ENCODE measurements around the gene SMYD3.

The SMYD3 gene

DNA sequence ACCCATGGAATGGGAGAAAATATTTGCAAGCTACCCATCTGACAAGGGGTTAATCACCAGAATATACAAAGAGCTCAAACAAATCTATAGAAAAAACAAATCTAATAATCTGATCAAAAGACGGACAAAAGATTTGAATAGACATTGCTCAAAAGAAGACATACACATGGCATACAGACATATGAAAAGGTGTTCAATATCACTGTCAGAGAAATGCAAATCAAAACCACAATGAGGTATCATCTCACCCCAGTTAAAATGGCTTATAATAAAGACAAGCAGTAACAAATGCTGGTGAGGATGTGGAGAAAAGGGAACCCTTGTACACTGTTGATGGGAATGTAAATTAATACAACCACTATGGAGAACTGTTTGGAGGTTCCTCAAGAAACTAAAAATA is 600.9 kb downstream of the SMYD3 start:
- DNase-seq (ENCODE audit: low spot score), result no peak

- no peak for DNase-seq (ENCODE audit: low spot score)
These were observed 603.2 kb downstream of the SMYD3 start for GRCh38 chr1:245903851-245904250.

- no peak for DNase-seq (ENCODE audit: low spot score)
These were observed 605.5 kb downstream of the SMYD3 start for GRCh38 chr1:245901565-245901964.

DNA sequence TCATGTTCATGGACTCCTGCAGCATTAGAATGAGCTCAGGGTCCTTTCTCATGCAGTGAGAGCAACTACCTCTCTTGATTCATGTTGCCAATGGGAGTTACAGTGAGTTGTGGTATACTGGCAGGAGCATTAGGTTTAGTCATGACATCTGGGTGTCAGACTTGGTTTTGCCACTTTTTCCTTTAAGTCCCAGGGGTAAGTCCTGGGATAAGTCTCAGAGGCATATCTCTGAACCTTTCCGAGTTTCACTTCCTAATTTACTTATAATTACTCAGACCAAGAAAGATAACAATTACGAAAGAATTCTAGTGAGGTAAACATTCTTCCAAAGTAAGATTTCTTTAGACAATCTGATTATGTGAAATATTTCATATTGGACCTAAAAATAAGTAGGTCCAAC is 606.0 kb downstream of the SMYD3 start:
- no peak for DNase-seq (ENCODE audit: low spot score)

DNA sequence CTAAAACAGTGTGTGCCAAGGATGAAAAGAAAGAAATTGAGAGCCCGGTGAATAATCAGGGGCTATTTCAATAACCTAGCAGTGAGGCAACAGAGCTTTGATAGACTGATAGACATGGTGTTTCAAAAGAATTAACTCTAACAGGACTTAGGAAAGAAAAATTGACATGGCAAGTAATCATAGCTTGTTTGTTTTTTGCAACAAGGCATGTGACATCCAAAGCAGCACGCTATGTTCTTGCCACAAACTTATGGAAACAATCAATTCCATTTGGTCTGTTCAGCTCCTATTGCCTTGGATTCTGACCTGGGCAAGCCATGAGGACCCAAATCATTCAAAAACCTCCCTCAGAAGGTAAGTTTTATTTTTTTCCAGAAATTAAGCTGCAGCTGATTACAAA is 608.5 kb downstream of the SMYD3 start:
- DNase-seq (ENCODE audit: low spot score), result no peak

DNA sequence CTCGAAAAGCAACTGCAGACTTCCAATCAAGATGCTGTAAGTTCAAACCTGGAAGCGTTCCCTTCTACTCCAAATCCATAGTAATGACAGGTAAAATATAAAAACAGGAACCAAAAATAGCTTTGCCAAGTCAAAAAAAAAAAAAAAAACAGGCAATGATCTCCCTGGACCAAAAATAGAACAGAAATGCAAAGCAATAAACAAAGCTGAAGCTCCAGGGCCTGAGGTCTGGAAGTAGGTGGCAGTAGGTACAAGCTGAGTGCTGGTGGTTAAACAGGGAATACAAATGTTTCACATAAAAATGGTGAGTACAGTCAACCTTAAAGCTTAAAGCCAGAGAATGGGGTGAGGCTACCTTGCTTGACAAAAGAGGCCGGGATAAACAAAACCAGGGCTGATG is 610.8 kb downstream of the SMYD3 start:
- DNase-seq (ENCODE audit: low spot score), result no peak

- no peak for DNase-seq (ENCODE audit: low spot score)
These were observed 611.6 kb downstream of the SMYD3 start for GRCh38 chr1:245895455-245895959.

- DNase-seq (ENCODE audit: low spot score), result no peak
These were observed 612.2 kb downstream of the SMYD3 start for GRCh38 chr1:245894843-245895242.

- DNase-seq (ENCODE audit: low spot score), result no peak
These were observed 614.1 kb downstream of the SMYD3 start for GRCh38 chr1:245893025-245893424.

GRCh38 chr1:245888809-245889208 is 618.3 kb downstream of the SMYD3 start:
- DNase-seq (ENCODE audit: low spot score), result no peak

- no peak for DNase-seq (ENCODE audit: low spot score)
These were observed 619.2 kb downstream of the SMYD3 start for GRCh38 chr1:245887829-245888228.

DNA sequence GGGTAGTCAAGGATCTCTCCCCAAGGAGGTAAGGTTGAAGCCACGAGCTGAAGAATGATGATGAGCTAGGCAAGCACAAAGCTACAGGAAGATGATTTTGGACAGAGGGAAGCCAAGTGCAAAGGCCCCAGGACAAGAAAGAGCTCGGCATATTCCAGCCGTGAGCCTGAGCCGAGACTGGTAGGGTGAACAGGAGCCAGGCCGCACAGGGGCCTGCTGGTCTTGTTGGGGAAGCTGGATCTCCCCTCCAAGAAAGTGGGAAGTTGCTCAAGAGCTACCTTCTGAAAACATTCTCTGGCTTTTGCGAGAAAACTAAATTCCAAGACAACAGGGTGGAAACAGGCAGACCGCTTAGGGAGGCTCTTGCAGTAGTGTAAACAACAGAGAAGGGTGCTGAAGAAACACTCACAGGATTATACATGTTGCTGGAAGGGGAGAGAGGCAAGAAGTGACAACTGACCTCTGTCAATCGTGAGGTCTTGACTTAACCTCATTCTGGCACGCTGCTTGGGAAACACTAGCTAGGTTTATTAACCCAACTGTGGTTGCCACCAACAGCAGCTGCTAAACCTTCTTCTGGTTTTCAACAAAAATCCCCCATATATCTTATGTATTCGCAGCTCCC is 625.2 kb downstream of the SMYD3 start:
- DNase-seq (ENCODE audit: low spot score), result no peak

DNA sequence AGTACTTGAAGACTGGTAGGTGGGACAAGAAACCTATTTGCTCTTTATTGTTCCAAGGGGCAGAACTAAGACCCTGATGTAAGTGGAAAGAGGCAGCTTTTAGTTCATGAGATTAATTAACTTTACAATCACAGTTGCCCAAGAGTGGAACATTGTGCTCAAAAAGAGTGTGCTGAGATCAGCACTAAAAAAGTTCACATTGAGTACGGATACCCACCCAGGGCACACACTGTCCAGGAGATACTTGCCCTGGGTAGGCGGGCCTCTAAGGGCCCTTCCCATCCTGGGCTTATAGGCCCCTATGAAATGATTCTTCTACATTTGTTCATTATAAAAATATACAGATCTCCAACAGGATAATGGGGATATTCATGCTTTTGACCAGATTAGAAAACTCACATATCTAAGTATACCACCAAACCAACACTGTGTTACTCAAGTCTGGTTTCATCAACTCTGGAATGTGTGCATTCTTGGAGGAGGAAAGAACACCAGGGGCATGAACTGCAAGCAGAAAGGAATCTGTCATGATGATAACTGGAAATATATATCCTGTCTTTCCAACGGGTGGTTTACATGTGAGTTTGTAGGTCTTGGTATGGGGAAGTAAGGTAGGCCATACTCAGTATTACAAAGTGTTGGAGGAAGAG is 626.2 kb downstream of the SMYD3 start:
- DNase-seq (ENCODE audit: low spot score), result peak; percentile 71

DNA sequence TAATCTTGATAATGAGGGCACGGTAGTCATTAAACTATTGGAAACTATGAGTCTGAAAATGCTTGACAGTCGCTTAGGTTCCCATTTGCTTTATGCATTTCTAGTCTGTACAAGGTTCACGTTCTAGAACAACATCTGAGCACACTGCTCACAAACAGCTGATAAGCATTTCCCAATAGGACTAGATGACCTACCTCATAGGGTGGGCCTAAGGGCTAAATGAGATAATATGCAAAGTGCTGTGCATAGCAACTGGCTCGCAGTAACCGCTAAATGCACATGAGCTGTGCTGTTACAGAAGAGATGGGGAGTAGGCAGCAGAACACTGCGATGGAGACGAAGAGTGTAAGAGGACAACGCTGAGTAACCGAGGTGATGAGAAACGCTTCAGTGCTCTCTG is 628.0 kb downstream of the SMYD3 start:
- no peak for DNase-seq (ENCODE audit: low spot score)

DNA sequence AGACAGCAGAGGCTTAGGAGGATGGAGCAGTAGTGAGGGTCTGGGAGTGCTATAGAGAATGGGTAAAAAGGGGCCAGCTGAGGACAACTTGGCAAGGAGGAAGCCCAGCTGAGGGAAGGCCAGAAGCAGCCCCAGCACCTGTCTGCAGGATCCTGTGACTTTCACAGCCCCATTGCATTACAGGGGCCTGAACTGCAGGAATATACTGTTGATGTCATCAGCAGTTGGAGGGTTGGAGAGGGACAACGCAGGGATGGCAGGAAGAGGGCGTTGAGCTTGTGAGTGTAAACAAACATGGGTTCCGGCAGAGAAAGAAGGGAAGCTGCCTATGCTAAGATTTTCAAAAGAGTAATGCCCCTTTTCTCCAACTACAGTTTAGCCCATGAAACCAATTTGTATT is 628.5 kb downstream of the SMYD3 start:
- DNase-seq (ENCODE audit: low spot score), result no peak

DNA sequence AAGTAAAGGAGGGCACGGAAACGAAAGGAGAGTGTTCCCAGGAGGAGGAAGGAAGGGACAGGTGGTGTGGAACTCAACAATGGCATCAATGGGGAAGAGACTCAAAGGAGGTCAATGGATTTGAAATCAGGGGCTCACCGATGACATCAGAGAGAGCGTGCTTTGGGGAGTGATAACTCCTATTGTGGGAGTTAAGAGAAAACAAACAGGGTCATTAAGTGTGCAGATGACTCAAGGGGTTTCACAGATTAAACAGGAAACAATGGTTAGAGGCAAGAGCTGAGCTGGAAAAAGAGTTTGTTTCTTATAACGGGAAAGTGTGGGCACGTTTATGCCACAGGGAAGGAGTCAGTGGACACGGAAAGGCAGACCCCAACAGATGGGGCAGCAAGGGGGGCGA is 629.1 kb downstream of the SMYD3 start:
- no peak for DNase-seq (ENCODE audit: low spot score)

GRCh38 chr1:245876586-245876985 is 630.5 kb downstream of the SMYD3 start:
- no peak for DNase-seq (ENCODE audit: low spot score)

DNA sequence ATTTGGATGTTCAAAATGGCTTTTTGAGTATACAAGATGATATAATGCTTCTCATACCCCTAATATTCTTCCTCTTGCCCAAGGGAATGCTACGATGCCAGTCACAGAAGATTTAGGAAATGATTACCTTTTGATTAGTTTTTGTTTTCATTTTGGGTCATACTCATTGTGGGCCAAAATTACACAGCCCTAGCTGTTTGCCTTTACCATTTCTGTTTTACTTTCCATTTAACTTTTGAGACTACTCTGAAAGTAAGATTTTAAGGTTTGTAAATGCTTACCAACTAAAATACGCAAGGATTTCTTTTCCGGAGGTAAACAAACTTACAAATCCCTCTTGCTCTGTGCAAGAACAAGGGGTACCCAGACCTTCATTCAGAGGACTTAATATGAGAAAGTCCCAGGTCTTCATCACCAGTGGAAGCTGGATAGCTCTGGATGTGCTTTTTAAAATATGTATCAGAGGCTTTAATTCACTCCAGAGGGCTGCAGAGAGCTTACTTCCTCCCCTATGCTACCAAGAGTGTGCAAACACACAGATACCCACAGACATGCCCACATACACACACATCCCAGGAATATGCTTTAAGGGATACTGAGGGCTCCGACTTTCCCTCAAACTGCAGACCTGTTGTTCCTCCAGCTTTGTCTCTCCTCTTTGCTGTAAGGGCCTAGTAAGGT is 631.4 kb downstream of the SMYD3 start:
- DNase-seq (ENCODE audit: low spot score), result no peak

DNA sequence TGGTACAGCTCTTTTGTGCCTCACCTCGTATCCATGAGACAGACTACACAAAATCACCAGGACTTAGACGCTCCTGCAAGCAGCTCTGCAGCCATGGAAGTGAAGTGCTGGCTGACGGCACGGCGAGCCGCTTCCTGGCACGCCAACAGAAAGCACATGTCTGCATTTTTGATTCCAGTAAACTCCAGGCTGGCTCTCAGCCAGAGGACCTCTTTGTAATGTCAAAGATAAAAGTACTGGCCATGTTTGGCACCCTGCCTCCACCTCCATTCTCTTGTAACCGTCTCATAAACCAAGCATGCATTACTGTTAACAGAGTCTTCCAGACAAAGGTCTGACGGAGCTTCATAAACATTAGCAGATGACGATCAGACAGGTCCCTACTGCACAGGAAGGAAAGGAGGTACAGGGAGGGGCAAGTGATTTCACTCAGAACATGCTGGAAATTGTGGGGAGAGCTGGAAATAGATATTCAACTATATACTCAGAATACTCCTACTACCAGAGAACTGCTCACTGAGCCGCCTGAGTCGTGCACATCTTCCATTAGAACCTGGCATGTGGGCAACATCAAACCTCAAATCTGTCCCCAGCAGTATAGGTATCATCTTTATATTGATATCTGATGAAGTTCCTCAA is 632.0 kb downstream of the SMYD3 start:
- DNase-seq (ENCODE audit: low spot score), result peak; percentile 60

DNA sequence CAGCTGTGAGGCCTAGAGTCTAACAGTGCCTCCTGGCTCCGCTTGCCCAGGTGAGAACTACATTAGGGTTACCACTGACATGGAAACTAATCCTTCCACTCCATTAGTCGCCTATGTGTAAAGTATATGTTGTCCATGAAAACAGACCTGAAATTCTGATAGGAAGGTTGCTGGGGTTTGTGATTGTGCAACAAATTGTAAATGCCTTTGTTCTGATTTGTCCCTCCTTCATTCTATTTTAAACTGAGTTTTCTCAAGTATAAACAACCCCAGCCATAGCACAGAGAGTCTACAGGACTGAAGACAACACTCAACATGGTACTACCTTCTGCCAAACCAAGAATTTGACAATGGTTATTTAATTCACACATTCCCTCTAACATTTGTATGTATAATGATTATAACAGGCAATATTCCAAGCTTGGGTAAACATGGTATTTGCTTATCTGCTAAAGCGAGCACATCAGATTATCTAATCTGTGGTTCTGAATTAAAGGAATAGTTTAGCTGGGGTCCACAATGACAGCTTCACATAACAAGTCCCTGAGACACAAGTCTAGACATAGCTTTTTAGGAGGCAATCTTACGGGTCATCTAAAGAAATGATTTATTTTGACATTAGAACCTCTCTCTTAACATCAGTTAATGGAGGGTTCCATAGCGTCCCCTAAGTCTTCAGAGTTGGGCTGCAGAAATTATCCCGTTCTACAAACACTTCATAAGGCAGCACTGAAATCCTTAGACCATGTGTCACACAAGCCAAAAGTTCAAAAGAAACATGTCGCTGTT is 633.0 kb downstream of the SMYD3 start:
- DNase-seq (ENCODE audit: low spot score), result no peak

DNA sequence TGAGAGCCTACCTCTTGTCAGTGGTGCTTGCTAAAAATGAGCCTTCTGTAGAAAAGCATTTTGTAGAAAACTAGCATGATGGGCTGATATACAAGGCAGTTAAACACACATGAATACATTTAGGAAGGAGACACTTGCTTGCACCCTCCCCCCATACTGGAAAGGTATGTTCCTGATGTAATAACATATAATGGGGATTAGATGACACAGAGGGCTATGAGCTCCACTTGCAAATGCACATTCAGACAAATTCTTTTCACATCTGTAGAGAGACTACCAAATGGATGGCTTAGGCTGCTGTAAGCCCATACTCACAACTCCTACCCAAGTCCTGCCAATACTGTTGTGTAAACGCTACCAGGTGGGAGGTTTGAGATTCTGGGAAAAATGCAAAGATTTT is 634.0 kb downstream of the SMYD3 start:
- no peak for DNase-seq (ENCODE audit: low spot score)

GRCh38 chr1:245872475-245872874 is 634.6 kb downstream of the SMYD3 start:
- no peak for DNase-seq (ENCODE audit: low spot score)
